GM21423 (cell line): ENCODE results near the gene CAMSAP2.
A peak's percentile ranks its signal among the peaks of the same experiment; 100 is the strongest.

Source experiments
- ATAC-seq: cut with Tn5 transposase; IDR thresholded peaks from one replicate; pipeline ENCODE4 v1.9.1; 2021; ENCODE audit warnings: mild to moderate bottlenecking, moderate library complexity; ENCODE audit not compliant: unreplicated experiment

CAMSAP2 gene

GRCh38 chr1:200837931-200838571, 99.4 kb downstream of the CAMSAP2 start:
- no peak for ATAC-seq

DNA sequence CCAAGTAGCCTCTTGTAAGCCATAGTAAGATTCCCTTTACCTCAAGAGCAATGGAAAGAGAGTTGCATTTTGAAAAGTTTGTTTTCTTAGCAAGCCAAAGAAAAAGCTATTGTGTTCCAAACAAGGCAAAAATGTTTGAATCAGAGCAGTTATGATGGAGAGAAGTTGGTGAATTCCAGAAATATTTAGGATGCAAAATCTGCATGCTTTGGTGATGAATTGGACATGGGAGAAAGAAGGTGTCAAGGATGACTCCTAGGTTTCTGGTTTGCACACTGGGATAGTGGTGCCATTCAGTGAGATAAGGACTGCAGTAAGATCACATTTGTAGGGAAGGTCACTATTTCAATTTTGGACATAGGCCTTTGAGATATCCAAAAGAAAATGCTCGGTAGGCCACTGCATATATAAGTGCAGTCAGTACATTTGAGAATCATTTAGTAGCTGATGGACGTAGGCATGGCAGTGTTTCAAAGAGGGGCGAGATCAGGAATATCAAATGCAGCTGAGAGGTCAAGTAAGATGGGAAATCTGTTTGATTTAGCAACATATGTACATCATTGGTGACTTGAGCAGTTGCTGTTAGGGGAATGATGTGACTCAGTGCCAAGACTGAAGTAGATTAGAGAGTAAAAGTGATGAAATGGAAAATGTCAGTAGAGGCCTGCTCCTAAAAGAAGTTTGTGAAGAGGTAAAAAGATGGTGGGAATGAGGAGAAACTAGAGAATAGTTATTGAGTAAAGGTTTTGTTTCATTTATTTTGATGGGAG, 100.2 kb downstream of the CAMSAP2 start:
- no peak for ATAC-seq

- no peak for ATAC-seq
Observed at GRCh38 chr1:200845360-200845759, 106.7 kb downstream of the CAMSAP2 start.

- no peak for ATAC-seq
Observed at GRCh38 chr1:200846398-200846797, 107.7 kb downstream of the CAMSAP2 start.

DNA sequence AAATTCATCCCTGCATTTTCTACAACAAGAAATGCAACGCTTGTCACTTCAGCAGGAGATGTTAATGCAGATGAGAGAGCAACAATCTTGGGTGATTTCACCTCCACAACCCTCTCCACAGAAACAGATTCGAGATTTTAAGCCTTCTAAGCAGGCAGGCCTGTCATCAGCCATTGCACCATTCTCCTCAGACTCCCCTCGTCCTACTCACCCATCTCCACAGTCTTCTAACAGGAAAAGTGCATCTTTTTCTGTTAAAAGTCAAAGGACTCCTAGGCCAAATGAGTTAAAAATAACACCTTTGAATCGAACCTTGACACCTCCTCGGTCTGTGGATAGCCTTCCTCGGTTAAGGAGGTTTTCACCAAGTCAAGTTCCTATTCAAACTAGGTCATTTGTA, 110.7 kb downstream of the CAMSAP2 start:
- ATAC-seq, result no peak

DNA sequence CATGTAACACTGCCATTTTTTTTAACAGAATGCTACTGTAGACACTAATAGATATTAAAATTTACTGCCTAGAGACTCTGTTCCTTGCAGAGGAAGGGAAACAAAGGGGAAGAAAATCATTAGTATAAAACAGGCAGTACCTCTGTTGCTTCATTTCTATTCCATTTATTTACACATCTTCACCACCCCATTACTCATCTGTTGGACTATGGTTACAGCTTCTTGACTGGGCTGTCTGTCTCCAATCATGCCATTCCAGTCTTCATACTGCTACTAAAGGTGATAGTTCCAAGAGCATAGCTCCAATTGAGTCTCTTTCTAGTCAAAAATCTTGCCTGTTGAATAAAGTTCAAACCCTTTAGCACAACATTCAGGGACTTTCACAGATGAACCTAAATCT, 111.9 kb downstream of the CAMSAP2 start:
- ATAC-seq, result no peak

DNA sequence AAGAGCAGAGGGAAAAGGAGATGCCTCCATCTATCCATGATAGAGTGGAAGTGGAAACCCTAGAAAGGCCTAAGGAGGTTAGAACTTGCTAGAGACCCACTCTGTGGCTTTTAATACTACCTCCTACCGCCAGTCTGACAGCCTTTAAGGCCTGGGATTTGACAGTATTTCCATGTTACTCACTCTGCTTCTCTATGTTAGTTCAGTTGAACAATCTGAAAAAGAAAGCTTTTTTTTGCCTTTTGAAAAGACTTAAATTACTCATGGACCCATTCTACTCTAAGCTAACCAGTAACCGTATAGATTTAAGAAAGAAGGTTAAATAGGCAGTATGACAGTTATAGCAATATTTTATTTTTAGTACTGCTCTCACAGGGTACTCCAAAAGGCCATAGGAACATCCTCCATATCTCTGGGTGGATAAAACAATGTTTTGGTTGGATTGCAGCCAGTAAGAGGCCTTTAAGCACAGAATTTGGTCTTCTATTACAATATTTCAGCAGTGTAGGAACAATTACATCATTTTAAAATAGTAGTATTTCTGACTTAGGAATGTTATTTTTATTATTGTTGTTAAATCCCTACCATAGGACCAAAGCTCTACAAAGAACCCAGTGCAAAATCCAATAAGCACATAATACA, 118.1 kb downstream of the CAMSAP2 start:
- ATAC-seq, result no peak

GRCh38 chr1:200857804-200858203, 119.1 kb downstream of the CAMSAP2 start:
- no peak for ATAC-seq

DNA sequence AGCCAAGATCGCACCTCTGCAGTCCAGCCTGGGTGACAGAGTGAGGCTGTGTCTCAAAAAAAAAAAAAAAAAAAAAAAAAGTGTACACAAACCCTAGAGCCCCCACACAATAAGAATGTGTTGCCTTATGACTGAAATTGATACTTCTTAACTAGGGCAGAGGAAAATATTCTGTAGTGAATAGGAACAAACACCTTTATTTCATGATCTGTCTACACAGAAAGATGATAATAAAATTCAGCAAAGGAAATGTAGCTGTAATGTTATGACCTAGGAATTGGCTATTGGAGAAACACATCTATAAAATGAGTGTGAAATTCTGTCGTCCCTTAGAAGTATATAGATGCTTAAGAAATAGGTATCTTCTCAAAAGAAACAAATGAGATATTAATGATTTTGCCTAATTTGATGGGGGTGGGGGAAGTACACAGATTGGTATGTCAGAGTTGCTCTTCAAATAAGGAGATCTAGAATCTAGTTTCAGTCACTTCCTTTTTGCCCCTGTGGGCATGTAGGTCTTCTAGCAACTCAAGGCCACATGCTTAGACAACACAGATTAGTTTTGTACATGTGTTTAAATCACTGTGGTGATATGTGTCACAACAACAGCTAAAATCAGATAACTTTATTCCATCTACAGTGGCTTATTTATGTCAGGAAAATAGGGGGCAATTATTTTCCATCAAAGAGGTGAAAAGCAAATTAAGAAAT, 123.4 kb downstream of the CAMSAP2 start:
- ATAC-seq, result no peak

- ATAC-seq, result no peak
Observed at GRCh38 chr1:200862713-200863415, 124.2 kb downstream of the CAMSAP2 start.

GRCh38 chr1:200866116-200866515, 127.4 kb downstream of the CAMSAP2 start:
- no peak for ATAC-seq

GRCh38 chr1:200866521-200866920, 127.8 kb downstream of the CAMSAP2 start:
- ATAC-seq, result peak; percentile 76

GRCh38 chr1:200867018-200867811, 128.5 kb downstream of the CAMSAP2 start:
- ATAC-seq, result no peak

- ATAC-seq, result no peak
Observed at GRCh38 chr1:200869376-200869752, 130.7 kb downstream of the CAMSAP2 start.

DNA sequence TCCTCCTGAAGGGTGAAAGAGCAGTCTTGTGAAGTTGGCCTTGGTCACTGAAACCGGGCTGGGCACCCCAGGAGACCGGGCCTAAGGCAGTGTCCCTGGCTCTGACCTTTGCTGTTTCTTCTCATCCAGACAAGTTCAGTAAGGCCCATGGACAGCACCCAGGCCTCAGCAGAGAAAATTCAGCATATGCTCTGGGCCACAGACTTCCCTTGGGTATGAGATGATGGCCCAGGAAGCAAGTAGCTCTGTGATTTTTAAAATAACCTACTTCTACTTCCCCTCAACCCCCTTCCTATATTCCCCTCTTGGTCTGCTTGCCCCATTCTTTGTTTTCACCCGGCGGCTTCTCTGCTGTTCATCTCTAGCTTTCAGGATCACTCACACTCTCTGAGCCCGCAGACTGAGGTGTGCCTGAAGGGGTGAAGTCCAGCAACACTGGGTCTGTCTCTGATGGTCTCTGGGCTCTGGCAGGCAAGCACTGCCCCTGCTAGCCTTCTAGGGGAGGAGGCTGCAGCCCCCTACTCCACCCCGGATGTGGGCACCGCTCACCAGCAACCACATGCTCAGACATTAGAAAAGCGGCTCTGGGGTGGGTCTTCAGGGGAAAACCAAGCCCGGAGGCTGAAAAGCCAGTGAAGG, 131.2 kb downstream of the CAMSAP2 start:
- ATAC-seq, result peak; percentile 36

- ATAC-seq, result no peak
Observed at GRCh38 chr1:200872446-200873115, 133.9 kb downstream of the CAMSAP2 start, which contains the start of gene GPR25. Gene GPR25 (plus strand): TSS chr1:200872981. CDS start chr1:200873038, 57 bp downstream.

GRCh38 chr1:200873116-200873670, 134.5 kb downstream of the CAMSAP2 start:
- no peak for ATAC-seq

DNA sequence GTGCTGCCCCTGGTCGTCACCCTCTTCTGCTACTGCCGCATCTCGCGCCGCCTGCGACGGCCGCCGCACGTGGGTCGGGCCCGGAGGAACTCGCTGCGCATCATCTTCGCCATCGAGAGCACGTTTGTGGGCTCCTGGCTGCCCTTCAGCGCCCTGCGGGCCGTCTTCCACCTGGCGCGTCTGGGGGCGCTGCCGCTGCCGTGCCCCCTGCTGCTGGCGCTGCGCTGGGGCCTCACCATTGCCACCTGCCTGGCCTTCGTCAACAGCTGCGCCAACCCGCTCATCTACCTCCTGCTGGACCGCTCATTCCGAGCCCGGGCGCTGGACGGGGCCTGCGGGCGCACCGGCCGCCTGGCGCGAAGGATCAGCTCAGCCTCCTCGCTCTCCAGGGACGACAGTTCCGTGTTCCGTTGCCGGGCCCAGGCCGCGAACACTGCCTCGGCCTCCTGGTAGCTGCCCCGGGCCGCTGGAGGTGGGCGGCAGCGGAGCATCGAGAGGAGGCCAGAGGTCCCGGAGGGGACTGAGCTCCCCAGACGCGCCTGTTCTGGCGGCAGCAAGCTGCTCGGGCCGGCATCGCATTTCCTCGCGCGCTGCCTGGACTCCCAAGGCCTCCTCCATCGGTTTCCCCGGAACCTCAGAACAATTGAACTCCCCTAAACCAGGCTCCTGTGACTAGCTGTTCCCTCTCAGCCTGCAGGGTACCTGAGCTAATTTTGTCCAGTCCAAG, 135.1 kb downstream of the CAMSAP2 start:
- no peak for ATAC-seq
